NB4 (cell line): Measurements from ENCODE around the gene SYT2.
"Not testable (repeated sequence)": the region's sequence is repeated elsewhere in the genome, so short reads cannot be mapped to it uniquely, and the experiment has no call there.

Experiments used
- DNase-seq: peaks from one replicate; pipeline ENCODE4 v3.0.0; 2010; ENCODE audit warnings: low read depth
- H3K4me3 ChIP-seq: one replicate; pipeline ENCODE4 v1.5.1; 2011; ENCODE audit warnings: mild to moderate bottlenecking, low read depth, low read length, moderate library complexity
- MYC ChIP-seq: IDR thresholded peaks from 2 replicates; pipeline ENCODE4 v1.6.1; 2011; ENCODE audit warnings: low read depth, low read length
- POLR2A ChIP-seq: IDR thresholded peaks from 2 replicates; pipeline ENCODE4 v1.6.1; 2011; ENCODE audit warnings: mild to moderate bottlenecking; ENCODE audit not compliant: insufficient read length; ENCODE audit errors: extremely low read depth
- TF ChIP-seq, protein P1 (sequence below): IDR thresholded peaks from one replicate; pipeline ENCODE4 v1.5.1; 2012; ENCODE audit warnings: low read depth, low read length
- TF ChIP-seq, protein P2 (sequence below): IDR thresholded peaks from 2 replicates; pipeline ENCODE4 v1.6.1; 2011; ENCODE audit warnings: low read depth, low read length

SYT2 gene

DNA sequence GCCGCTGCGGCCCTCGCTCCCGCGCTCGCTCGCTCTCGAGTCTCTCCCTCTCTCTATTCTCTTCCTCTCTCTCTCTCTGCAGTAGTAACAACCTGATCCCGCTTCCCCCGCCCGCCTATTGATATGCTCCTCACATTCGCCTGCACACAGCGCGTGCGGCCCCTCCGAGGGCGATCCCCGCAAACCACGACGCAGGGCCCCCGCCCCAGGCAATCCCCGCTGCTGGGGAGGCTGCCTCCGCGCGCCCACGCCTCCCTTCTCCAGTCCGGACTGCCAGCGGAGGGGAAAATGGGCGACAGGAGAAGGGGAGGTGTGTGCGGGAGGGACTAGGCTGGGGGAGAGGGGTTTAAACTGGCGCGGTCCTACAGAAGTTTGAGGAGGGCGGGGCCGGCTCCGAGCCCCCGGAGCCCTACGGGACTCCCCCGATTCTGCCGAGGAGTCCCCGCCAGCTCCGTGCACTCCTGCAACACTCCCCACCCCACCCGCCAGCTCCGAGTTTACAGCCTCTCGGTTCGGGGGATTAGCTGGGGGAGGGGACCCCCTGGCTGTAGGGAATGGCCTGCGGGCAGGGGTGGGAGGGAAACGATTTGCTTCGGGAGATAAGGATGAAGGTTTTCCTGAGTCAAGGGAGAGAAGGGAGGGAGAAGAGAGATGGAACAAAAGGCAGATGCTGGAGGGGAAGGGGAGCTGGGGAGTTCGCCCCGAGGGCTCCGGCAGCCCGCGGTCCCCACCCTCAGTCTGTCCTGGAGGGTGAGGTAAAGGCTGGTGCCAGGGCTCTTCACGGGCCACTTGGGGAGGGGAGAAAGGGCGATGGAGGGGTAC lies 66.6 kb downstream of the SYT2 start:
- DNase-seq = peak; percentile 33
- TF ChIP-seq, protein P1, sequence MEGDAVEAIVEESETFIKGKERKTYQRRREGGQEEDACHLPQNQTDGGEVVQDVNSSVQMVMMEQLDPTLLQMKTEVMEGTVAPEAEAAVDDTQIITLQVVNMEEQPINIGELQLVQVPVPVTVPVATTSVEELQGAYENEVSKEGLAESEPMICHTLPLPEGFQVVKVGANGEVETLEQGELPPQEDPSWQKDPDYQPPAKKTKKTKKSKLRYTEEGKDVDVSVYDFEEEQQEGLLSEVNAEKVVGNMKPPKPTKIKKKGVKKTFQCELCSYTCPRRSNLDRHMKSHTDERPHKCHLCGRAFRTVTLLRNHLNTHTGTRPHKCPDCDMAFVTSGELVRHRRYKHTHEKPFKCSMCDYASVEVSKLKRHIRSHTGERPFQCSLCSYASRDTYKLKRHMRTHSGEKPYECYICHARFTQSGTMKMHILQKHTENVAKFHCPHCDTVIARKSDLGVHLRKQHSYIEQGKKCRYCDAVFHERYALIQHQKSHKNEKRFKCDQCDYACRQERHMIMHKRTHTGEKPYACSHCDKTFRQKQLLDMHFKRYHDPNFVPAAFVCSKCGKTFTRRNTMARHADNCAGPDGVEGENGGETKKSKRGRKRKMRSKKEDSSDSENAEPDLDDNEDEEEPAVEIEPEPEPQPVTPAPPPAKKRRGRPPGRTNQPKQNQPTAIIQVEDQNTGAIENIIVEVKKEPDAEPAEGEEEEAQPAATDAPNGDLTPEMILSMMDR = no peak
- TF ChIP-seq MYC = no peak
- TF ChIP-seq, protein P2, sequence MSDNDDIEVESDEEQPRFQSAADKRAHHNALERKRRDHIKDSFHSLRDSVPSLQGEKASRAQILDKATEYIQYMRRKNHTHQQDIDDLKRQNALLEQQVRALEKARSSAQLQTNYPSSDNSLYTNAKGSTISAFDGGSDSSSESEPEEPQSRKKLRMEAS = no peak
- no peak for TF ChIP-seq POLR2A
- no peak overlapping the region for H3K4me3 ChIP-seq

DNA sequence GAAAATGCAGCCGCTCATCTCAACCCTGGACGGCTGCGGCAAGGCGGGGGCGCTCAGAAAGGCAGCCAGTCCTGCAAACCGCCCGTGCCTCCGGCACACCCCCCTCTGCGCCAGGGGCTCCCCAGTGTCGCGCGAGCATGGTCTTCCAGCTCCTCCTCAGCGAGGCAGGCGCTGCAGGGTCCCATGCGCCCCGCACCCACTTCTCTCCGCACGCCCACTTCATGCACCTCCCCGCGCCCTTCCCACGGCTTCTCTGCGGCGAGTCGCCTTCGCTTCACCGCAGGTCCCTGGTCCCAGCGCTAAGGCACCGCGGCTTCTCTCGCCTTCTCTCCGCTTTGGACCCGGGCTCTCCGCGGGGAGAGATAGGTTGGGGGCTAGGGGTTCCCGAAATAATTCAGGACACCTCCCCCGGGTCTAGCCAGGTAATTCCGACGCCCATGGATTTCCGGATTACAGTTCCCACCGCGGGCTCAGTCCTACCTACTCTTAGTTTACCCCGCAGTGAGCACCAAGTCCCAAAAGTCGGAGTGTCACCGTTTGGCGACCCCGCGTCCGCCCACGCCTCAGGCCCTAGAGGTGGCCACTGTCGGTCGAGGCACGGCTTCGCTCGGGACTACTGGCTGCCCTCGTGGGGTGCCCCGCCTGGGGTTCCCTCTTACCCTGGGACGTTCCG lies 67.5 kb downstream of the SYT2 start:
- no peak for TF ChIP-seq POLR2A
- TF ChIP-seq, protein P1 = no peak
- TF ChIP-seq, protein P2 = no peak
- DNase-seq = no peak
- no peak overlapping the region for H3K4me3 ChIP-seq

DNA sequence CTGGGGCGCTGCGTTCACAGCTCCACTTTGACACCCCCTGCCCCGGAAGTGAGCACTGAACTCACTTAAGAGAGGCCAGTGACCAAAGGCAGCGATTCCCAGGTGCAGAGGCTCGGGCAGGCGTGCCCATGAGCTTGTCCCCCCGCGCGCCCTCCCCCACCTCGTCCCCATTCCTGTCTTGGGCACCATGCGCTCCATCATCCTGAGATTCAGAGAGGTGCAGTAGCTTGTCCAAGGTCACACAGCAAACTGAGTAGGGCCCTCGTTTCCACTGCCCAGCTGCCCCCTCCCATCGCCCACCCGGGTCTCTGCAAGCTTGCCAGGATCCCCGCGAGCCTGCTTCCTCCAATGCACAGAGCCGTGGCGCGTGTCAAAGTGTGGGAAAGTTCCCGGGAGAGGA lies 68.0 kb downstream of the SYT2 start:
- DNase-seq = no peak
- no peak for TF ChIP-seq POLR2A
- TF ChIP-seq MYC = no peak
- TF ChIP-seq, protein P1 = no peak
- TF ChIP-seq, protein P2 = no peak
- H3K4me3 ChIP-seq = no peak overlapping the region

DNA sequence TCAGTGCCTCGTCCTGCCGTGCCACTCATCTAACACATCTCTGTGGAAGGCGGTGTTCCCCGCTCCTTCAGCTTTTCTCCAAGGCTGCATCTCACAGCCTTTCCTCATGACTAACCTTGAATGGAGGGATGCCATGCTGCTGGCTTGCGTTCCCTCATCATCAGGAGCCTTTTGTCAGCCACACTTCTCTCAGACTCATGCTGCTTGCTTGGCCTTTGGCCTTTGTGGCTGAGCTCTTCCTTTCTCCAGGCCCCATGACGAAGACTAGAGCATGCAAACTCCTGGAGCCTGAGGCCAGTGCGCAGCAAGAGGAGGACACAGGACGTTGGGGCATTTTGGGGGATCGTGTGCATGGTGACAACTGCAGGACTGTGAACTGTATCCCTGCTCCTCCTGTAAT lies 70.8 kb downstream of the SYT2 start:
- DNase-seq = no peak
- H3K4me3 ChIP-seq = no peak overlapping the region
- TF ChIP-seq MYC = no peak
- TF ChIP-seq, protein P2 = no peak
- no peak for TF ChIP-seq POLR2A
- TF ChIP-seq, protein P1 = no peak

DNA sequence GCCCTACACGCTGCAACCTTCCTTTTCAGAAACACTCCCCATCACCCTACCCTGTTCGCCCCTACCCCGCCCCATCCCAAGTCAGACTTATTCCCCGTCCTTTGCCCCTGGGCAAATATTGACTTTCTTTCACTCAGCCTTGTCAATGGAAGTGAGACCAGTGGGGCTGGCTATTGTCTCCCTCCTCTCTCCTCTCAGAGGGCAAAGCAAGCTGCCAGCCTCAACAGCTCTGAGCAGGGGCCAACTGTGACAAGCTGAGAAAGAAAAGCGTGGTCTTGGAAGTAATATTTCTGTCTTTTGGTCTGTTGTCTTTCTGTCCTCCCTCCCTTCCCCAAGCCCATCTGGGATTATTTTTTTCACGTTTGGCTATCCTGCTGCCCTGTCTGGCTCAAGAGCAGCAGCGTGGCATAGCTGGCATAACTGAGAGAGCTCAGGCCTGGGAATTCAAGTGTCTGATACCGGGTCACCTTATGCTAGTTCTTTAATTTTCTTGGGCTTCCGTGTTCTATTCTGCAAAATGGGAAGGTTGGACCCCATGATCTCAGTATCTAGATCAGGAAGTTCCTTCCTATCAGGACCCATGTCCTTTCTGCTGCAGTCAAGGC lies 71.5 kb downstream of the SYT2 start:
- not testable (repeated sequence) for H3K4me3 ChIP-seq, DNase-seq

DNA sequence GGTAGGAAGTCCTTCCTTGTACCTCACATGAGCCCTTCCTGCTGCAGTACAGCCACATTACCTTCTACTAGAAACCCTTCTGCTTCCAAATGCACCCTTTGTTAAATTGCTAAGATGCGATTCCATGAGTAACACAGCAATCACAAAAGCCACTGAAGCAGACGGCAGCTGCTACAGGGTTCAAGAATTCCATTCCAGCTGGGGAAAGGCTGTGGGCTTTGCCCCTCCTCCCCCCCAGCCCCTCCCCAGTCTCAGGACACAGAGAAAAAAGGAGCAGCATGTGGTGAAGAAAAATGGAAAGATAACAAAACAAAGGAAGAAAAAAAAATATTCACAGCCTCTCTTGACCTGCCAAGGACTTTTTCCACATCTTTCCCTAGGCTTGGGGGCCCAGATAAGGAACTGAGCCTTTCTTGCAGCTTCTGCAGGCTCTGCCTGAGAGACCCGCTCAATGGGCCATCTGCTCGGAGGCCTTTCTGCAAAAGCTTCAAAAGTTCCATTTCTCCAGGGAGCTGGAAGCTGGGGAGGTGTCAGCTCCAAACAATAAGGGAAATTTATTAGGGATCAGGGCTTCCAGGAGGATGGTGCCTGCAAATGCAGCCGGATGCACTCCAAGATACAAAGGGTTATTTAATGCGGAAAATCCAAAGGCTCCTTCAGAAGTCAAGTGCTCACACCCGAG lies 72.1 kb downstream of the SYT2 start:
- TF ChIP-seq, protein P1 = no peak
- TF ChIP-seq, protein P2 = no peak
- TF ChIP-seq POLR2A = no peak
- no peak for TF ChIP-seq MYC
- DNase-seq = no peak

DNA sequence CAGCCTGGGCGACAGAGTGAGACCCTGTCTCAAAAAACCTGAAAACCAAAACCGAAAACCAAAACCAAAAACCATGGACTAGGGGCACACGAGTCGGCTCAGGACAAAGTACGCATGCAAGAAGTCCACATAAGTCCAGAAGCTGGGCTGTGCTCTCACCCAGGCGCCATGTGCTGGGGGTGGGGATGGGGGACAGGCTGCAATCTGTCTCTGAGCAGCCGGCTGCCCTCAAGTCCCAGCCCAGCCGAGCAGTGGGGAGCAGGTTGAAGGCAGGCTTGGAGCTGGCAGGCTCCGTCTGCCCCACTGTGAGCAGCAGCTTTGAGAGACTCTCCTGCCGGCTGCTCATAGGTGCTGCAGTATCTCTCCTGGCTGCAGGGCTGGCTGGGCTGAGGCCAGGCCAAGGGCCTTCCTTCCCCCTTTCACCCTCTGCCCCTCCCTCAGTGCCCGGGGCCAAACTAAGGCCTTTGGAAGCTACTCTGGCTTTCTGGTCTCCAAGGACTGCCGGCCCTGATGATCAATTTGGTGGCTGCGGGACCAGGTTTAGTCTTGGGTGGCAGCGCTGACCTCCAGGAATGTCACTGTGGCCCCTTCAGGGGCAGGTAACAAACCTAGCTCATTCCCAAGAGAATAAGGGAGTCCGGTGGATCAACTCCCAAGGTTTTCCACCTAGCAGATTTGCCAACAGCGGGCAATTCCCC lies 72.8 kb downstream of the SYT2 start:
- not testable (repeated sequence) for DNase-seq, H3K4me3 ChIP-seq

More for the DNA sequence above, 72.1 kb downstream of the SYT2 start:
- H3K4me3 ChIP-seq = no peak overlapping the region

DNA sequence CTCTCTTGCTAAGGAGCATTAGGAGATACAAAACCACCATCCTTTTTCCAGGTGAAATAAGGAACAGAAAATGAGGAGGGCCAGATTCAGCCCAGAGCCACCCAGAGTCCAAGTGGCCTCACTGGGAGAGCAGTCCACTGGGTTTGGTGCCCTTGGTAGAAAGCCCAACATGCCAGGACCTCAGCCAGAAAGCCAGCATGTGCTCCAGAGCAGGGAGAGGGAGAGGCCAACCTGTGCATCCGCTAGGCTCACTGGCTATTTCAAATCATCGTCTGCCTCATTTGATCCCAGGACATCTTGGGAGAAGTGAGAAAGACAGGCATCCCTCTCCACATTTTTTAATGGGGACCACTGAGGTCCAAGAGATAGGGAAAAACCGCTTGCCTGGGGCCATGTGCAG lies 74.1 kb downstream of the SYT2 start:
- DNase-seq, H3K4me3 ChIP-seq: not testable (repeated sequence)
